Measurements from ENCODE around the gene LARGE1. TPM values are rescaled to one million over a fixed set of nuclear protein-coding genes. Genes with fewer than 3 reads are reported as not detected.

LARGE1 gene
- total and polyA plus RNA-seq, 2 of the 8 experiments (the other 6 are each of a cell fraction or from before 2014, with no cell fraction given) = 43.7 to 83.0 TPM

- CTCF ChIA-PET (ENCODE audit: partially characterized antibody) = interaction anchor here (0.7 to 1.5 kb wide), 9 partner anchors 33 to 1672 kb away, joined by 3 to 4 read pairs (median 3); no protein-coding TSS in a partner anchor
- no peak overlapping the region for H3K4me3 ChIP-seq (ENCODE audit: extremely low read depth in 1 of 4, insufficient read depth in 2 of 4, low read depth in 3 of 4, low read length in 4 of 4)
- no peaks in the 10 kb centered on the region for H3K4me1 ChIP-seq (replicated peaks in 1 of 4; ENCODE audit: control insufficient read depth in 3 of 4, insufficient read depth in 4 of 4, low read length in 3 of 4)
- no peak for TF ChIP-seq HDAC2 (IDR thresholded peaks at IDR 0.05; ENCODE audit: borderline replicate concordance in 1 of 2, low read depth in 2 of 2, low read length in 2 of 2)
- no peak for TF ChIP-seq RNF2 (IDR thresholded peaks at IDR 0.05; ENCODE audit: borderline replicate concordance, low read depth, low read length, missing control alignments, poor library complexity, severe bottlenecking)
- TF ChIP-seq MAFK (IDR thresholded peaks at IDR 0.05; ENCODE audit: low read depth, low read length) = no peak
- no peak for TF ChIP-seq EZH2 (IDR thresholded peaks at IDR 0.05; ENCODE audit: low read depth, low read length, severe bottlenecking)
- no peak for TF ChIP-seq USF2 (IDR thresholded peaks at IDR 0.05; ENCODE audit: low read length)
- TF ChIP-seq SIRT6 (IDR thresholded peaks at IDR 0.05; ENCODE audit: low read length) = no peak
- no peak for TF ChIP-seq CREB1 (IDR thresholded peaks at IDR 0.05)
- no peak for TF ChIP-seq GTF2F1 (IDR thresholded peaks at IDR 0.05; ENCODE audit: borderline replicate concordance, low read depth, low read length)
- no peak for TF ChIP-seq EP300 (IDR thresholded peaks at IDR 0.05; ENCODE audit: borderline replicate concordance in 1 of 2, low read depth in 2 of 2, low read length in 2 of 2)
- TF ChIP-seq TAF7 (optimal IDR thresholded peaks at IDR 0.05; ENCODE audit: borderline replicate concordance, low read depth, low read length) = no peak
Measured at GRCh38 chr22:33299245-33299956, 620.9 kb downstream of the LARGE1 start.

More at GRCh38 chr22:33299245-33299956, 620.9 kb downstream of the LARGE1 start:
- H2AFZ ChIP-seq (ENCODE audit: low read length) = no peak overlapping the region
- no peak overlapping the region for H3K56ac ChIP-seq (replicated peaks; ENCODE audit: insufficient read length, low read depth, low read length)
- no peak overlapping the region for H3K4ac ChIP-seq (replicated peaks; ENCODE audit: insufficient read length, low read depth, low read length)
- H3K23me2 ChIP-seq (ENCODE audit: low read depth, low read length) = no peaks in the 10 kb centered on the region
- FAIRE-seq (no peak), DNase-seq (ENCODE audit: low read depth in 1 of 2, low spot score in 2 of 2) (no peak)
- H4K5ac ChIP-seq (ENCODE audit: insufficient read length, low read depth, low read length) = no peak overlapping the region
- H3K79me1 ChIP-seq (ENCODE audit: low read depth, low read length) = no peaks in the 10 kb centered on the region; the same call in 1 of the 2 replicates
- H3K27ac ChIP-seq (ENCODE audit: low read depth, low read length) = no peak overlapping the region
- peaks cover 0 to 2% of the 10 kb centered on the region in 2 experiments for H4K20me1 ChIP-seq (replicated peaks in 1 of 2; ENCODE audit: control insufficient read depth in 1 of 2, insufficient read depth in 2 of 2, low read length in 2 of 2)
- H3K23ac ChIP-seq (ENCODE audit: insufficient read length) = no peak overlapping the region
- no peak overlapping the region for H3K9ac ChIP-seq (replicated peaks in 1 of 4; ENCODE audit: extremely low read depth in 1 of 4, low read depth in 3 of 4, low read length in 3 of 4)
- H2BK12ac ChIP-seq (ENCODE audit: low read depth, low read length) = no peak overlapping the region
- H3K18ac ChIP-seq (ENCODE audit: extremely low read depth, low read length) = no peak overlapping the region
- 88% methylated on average over 7 of the region's 7 CpGs; no CpG with 5 or more reads in 1 of the 2 experiments for WGBS, 2 experiments (ENCODE audit: extremely low coverage in 1 of 2, insufficient coverage in 1 of 2, insufficient read length in 1 of 2, insufficient replicate concordance in 2 of 2, low coverage in 1 of 2, low lambda C conversion rate in 2 of 2, missing lambda C conversion rate in 1 of 2)
- no peak overlapping the region for H2BK20ac ChIP-seq (ENCODE audit: low read length)
- no peak overlapping the region for H3K14ac ChIP-seq (ENCODE audit: insufficient read length)
- H3K27me3 ChIP-seq (replicated peaks in 1 of 4; ENCODE audit: control insufficient read depth in 3 of 4, extremely low read depth in 1 of 4, insufficient read depth in 3 of 4, low read length in 3 of 4) = no peaks in the 10 kb centered on the region
- H3K4me2 ChIP-seq (ENCODE audit: insufficient read depth in 1 of 2, low read depth in 2 of 2, low read length in 2 of 2) = no peak overlapping the region
- no peaks in the 10 kb centered on the region for H3K79me2 ChIP-seq (ENCODE audit: control insufficient read depth in 1 of 2, insufficient read depth in 2 of 2, low read length in 2 of 2)
- H2BK15ac ChIP-seq (ENCODE audit: low read length) = no peak overlapping the region
- H3K36me3 ChIP-seq (ENCODE audit: control insufficient read depth in 2 of 4, insufficient read depth in 4 of 4, low read length in 3 of 4) = peaks cover 0 to 4% (median 3%) of the 10 kb centered on the region in 4 experiments; a peak in 4 of 8 replicates
- POLR2A ChIA-PET (ENCODE audit: partially characterized antibody) = interaction anchor here (0.7 to 1.6 kb wide), 3 partner anchors 10 to 153 kb away, joined by 3 read pairs; no protein-coding TSS in a partner anchor
- H2AK5ac ChIP-seq (ENCODE audit: low read depth, low read length) = no peak overlapping the region
- H2BK5ac ChIP-seq (ENCODE audit: low read depth, low read length) = no peak overlapping the region
- H4K8ac ChIP-seq (ENCODE audit: extremely low read depth, insufficient read depth, low read length) = no peak overlapping the region
- no peak overlapping the region for H2BK120ac ChIP-seq (replicated peaks; ENCODE audit: low read depth, low read length)
- H4K91ac ChIP-seq (replicated peaks; ENCODE audit: insufficient read length, low read length) = no peak overlapping the region
- no peaks in the 10 kb centered on the region for H3K9me3 ChIP-seq (ENCODE audit: insufficient read depth in 2 of 2, low read depth in 1 of 2, low read length in 1 of 2)
